ENCODE results near the gene TMEM62. TPM values are rescaled to one million over a fixed set of nuclear protein-coding genes. Genes with fewer than 3 reads are reported as not detected.
"Not testable (repeated sequence)": the region's sequence is repeated elsewhere in the genome, so short reads cannot be mapped to it uniquely, and the experiment has no call there.

The TMEM62 gene
- total RNA-seq, 2 donors from 2014 or later: 11.3 TPM

DNA sequence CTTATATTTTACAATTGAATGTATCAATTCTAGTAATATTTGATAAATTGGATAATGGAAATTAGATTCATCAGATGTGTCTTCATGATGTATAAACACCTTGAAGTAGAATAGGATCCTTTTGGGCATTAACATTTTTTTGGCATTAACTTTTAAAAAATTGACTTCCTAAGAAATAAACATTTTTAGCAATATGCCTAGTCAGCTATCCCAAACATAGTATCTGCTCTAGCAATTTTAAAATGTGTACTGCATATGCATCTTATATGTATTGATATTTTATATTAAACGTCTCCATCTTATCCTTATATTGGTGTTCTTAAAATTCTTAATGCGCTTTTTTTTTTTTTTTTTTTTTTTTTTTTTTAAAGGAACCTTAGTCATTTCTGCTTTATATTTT is 60.3 kb downstream of the TMEM62 start:
- no peak overlapping the region for H3K27ac ChIP-seq

DNA sequence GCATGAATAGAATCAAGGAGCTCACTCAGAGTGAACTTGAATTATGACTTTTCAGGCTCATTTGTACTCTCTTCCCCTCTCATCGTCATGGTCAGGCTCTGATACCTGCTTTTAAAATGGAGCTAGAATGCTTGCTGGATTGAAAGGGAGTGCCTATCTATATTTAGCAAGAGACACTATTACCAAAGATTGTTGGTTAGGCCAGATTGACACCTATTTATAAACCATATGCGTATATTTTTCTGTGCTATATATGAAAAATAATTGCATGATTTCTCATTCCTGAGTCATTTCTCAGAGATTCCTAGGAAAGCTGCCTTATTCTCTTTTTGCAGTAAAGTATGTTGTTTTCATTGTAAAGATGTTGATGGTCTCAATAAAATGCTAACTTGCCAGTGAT is 61.4 kb downstream of the TMEM62 start:
- Histone ChIP-seq H3K9me3 (peaks cover 0 to 3% of the 10 kb centered on the region in 2 donors), H3K27me3 (no peaks in the 10 kb centered on the region), H3K27ac (peak overlapping the region in 1 of 2 donors; percentile 33), H3K36me3 (peaks cover 42% of the 10 kb centered on the region), H3K4me1 (peaks cover 0 to 15% of the 10 kb centered on the region in 2 donors), H3K4me3 (no peak overlapping the region)
- TF ChIP-seq, protein P1, sequence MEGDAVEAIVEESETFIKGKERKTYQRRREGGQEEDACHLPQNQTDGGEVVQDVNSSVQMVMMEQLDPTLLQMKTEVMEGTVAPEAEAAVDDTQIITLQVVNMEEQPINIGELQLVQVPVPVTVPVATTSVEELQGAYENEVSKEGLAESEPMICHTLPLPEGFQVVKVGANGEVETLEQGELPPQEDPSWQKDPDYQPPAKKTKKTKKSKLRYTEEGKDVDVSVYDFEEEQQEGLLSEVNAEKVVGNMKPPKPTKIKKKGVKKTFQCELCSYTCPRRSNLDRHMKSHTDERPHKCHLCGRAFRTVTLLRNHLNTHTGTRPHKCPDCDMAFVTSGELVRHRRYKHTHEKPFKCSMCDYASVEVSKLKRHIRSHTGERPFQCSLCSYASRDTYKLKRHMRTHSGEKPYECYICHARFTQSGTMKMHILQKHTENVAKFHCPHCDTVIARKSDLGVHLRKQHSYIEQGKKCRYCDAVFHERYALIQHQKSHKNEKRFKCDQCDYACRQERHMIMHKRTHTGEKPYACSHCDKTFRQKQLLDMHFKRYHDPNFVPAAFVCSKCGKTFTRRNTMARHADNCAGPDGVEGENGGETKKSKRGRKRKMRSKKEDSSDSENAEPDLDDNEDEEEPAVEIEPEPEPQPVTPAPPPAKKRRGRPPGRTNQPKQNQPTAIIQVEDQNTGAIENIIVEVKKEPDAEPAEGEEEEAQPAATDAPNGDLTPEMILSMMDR (IDR thresholded peaks at IDR 0.05): no peak
- no peak for DNase-seq (ENCODE audit: low spot score)

More for the DNA sequence above, 60.3 kb downstream of the TMEM62 start:
- DNase-seq (ENCODE audit: low spot score): no peak
- Histone ChIP-seq H3K9me3 (peaks cover 0 to 3% of the 10 kb centered on the region in 2 donors), H3K4me3 (no peak overlapping the region), H3K27me3 (no peaks in the 10 kb centered on the region), H3K4me1 (peaks cover 0 to 24% of the 10 kb centered on the region in 2 donors), H3K36me3 (peaks cover 42% of the 10 kb centered on the region)
- TF ChIP-seq, protein P1 (IDR thresholded peaks at IDR 0.05): no peak

DNA sequence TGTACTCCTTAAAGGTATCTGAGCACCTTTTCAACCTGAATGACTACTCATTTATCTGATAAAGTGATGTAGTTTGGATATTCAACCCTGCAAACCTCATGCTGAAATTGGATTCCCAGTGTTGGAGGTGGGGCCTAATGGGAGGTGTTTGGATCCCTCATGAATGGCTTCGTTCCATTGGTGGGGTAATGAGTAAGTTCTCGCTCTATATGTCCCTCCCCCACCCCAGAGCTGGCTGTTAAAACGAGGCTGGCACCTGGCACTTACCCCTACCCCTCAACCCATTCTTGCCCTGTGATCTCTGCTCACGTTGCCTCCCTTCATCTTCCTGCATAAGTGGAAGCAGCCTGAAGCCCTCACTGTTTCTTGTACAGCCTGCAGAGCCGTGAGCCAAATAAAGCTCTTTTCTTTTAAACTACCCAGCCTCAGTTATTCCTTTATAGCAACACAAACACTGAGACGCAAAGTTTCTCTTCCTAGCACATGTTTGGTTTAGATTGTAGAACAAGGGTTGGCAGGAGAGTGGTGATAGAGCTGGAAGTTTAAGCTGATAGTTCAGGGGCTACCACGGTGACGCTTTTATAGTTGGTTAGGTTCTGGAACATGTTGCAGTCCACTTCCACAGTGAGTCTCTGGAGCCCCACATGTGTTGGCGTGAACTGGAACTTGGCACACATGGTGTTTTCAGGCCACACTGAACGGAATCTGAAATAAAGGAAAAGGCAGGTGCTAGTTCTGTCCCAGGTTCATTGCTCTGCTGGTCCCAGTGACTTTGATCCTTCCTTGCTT is 63.6 kb downstream of the TMEM62 start:
- Histone ChIP-seq H3K36me3 (peaks cover 23% of the 10 kb centered on the region), H3K27me3 (no peaks in the 10 kb centered on the region), H3K4me1 (peaks cover 0 to 4% of the 10 kb centered on the region in 2 donors), H3K27ac (no peak overlapping the region), H3K9me3 (peaks cover 0 to 3% of the 10 kb centered on the region in 2 donors), H3K4me3 (no peak overlapping the region)
- TF ChIP-seq, protein P1 (IDR thresholded peaks at IDR 0.05): no peak
- DNase-seq (ENCODE audit: low spot score): no peak

DNA sequence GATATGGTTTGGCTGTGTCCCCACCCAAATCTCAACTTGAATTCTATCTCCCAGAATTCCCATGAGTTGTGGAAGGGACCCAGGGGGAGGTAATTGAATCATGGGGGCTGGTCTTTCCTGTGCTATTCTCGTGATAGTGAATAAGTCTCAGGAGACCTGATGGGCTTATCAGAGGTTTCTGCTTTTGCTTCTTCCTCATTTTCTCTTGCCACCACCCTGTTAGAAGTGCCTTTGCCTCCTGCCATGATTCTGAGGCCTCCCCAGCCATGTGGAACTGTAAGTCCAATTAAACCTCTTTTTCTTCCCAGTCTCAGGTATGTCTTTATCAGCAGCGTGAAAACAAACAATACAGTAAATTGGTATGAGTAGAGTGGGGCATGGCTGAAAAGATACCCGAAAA is 64.4 kb downstream of the TMEM62 start:
- peaks cover 15% of the 10 kb centered on the region for H3K36me3 ChIP-seq
- H3K27ac ChIP-seq: not testable (repeated sequence)

DNA sequence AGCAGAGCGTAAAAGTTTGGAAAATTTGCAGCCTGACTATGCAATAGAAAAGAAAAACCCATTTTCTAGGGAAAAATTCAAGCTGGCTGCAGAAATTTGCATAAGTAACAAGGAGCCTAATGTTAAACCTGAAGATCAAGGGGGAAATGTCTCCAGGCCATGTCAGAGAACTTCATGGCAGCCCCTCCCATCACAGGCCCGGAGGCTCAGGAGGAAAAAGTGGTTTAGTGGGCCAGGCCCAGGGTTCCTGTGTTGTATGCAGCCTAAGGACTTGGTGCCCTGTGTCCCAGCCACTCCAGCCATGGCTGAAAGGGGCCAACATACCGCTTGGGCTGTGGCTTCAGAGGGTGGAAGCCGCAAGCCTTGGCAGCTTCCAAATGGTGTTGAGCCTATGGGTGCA is 65.2 kb downstream of the TMEM62 start:
- not testable (repeated sequence) for H3K9me3 ChIP-seq; H3K36me3 ChIP-seq; H3K4me1 ChIP-seq; H3K4me3 ChIP-seq; DNase-seq (ENCODE audit: low spot score); H3K27ac ChIP-seq; H3K27me3 ChIP-seq

More for the DNA sequence above, 64.4 kb downstream of the TMEM62 start:
- H3K4me1 ChIP-seq; DNase-seq (ENCODE audit: low spot score); H3K4me3 ChIP-seq; H3K9me3 ChIP-seq; H3K27me3 ChIP-seq: not testable (repeated sequence)

DNA sequence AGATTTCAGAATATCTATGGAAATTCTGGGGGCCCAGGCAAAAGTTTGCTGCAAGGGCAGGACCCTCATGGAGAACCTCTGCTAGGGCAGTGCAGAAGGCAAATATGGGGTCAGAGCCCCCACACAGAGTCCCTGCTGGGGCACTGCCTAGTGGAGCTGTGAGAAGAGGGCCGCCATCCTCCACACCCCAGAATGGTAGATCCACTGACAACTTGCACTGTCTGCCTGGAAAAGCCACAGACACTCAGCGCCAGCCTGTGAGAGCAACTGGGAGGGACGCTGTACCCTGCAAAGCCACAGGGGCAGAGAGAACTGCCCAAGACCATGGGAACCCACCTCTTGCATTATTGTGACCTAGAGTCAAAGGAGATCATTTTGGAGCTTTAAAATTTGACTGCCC is 65.6 kb downstream of the TMEM62 start:
- H3K4me1 ChIP-seq: peaks cover 0 to 7% of the 10 kb centered on the region in 2 donors
- no peak for DNase-seq (ENCODE audit: low spot score)

More for the DNA sequence above, 65.6 kb downstream of the TMEM62 start:
- Histone ChIP-seq H3K9me3 (peaks cover 0 to 3% of the 10 kb centered on the region in 2 donors), H3K36me3 (peaks cover 9% of the 10 kb centered on the region), H3K27ac (no peak overlapping the region), H3K4me3 (no peak overlapping the region), H3K27me3 (no peaks in the 10 kb centered on the region)
- TF ChIP-seq, protein P1 (IDR thresholded peaks at IDR 0.05): no peak

Data from right atrium auricular region (tissue), 2 donors.